ENCODE measurements around the gene RBM4. TPM values are rescaled to one million over a fixed set of nuclear protein-coding genes. Genes with fewer than 3 reads are reported as not detected.

RBM4 gene
- total RNA-seq, 1 experiment from 2014 or later, result 172 TPM

GRCh38 chr11:66692446-66692845 is 53.9 kb downstream of the RBM4 start:
- DNase-seq (ENCODE audit: unreplicated experiment), result no peak
- ChIA-PET POLR2A (interaction anchor here (0.6 to 1.4 kb wide), 5 partner anchors 14 to 148 kb away, joined by 3 to 4 read pairs (median 3); partner anchors contain the start of gene RBM4B), CTCF (interaction anchor here (0.6 to 9.4 kb wide), 5 partner anchors 16 to 152 kb away, joined by 3 to 78 read pairs (median 3); no protein-coding TSS in a partner anchor)
- peaks cover 54% of the 10 kb centered on the region for H3K36me3 Mint-ChIP-seq (ENCODE audit: insufficient read depth, unreplicated experiment)
- no peaks in the 10 kb centered on the region for H3K4me1 Mint-ChIP-seq (ENCODE audit: insufficient read depth, unreplicated experiment)
- intact Hi-C loops (cut with micrococcal nuclease), result loop anchor here (5.0 kb wide), 1 partner anchor 125 kb away; no protein-coding TSS in a partner anchor
- no peak overlapping the region for H3K4me3 Mint-ChIP-seq (ENCODE audit: unreplicated experiment)
- no peaks in the 10 kb centered on the region for H3K27me3 Mint-ChIP-seq (ENCODE audit: insufficient read depth, unreplicated experiment)
- no peak for TF ChIP-seq CTCF (IDR thresholded peaks at IDR 0.05; ENCODE audit: unreplicated experiment)
- no peak overlapping the region for H3K27ac Mint-ChIP-seq (ENCODE audit: low read depth, unreplicated experiment)
- no TSS peak for BruUV-seq (replicated peaks)
- no peaks in the 10 kb centered on the region for H3K9me3 Mint-ChIP-seq (ENCODE audit: unreplicated experiment)

GRCh38 chr11:66692871-66693331 is 54.4 kb downstream of the RBM4 start:
- no peaks in the 10 kb centered on the region for H3K4me1 Mint-ChIP-seq (ENCODE audit: insufficient read depth, unreplicated experiment)
- H3K27me3 Mint-ChIP-seq (ENCODE audit: insufficient read depth, unreplicated experiment), result no peaks in the 10 kb centered on the region
- ChIA-PET POLR2A (interaction anchor here (0.6 to 1.4 kb wide), 5 partner anchors 15 to 148 kb away, joined by 3 to 4 read pairs (median 3); partner anchors contain the start of gene RBM4B), CTCF (interaction anchor here (0.6 to 9.4 kb wide), 6 partner anchors 15 to 151 kb away, joined by 3 to 78 read pairs (median 4); no protein-coding TSS in a partner anchor)
- intact Hi-C loops (cut with micrococcal nuclease), result loop anchor here (5.0 kb wide), 1 partner anchor 124 kb away; no protein-coding TSS in a partner anchor
- peaks cover 54% of the 10 kb centered on the region for H3K36me3 Mint-ChIP-seq (ENCODE audit: insufficient read depth, unreplicated experiment)
- H3K9me3 Mint-ChIP-seq (ENCODE audit: unreplicated experiment), result no peaks in the 10 kb centered on the region
- BruUV-seq (replicated peaks), result TSS peak; percentile 16
- no peak for TF ChIP-seq CTCF (IDR thresholded peaks at IDR 0.05; ENCODE audit: unreplicated experiment)
- no peak overlapping the region for H3K27ac Mint-ChIP-seq (ENCODE audit: low read depth, unreplicated experiment)
- DNase-seq (ENCODE audit: unreplicated experiment), result no peak
- H3K4me3 Mint-ChIP-seq (ENCODE audit: unreplicated experiment), result no peak overlapping the region

- Mint-ChIP-seq H3K36me3 (ENCODE audit: insufficient read depth, unreplicated experiment) (peaks cover 51% of the 10 kb centered on the region), H3K27me3 (ENCODE audit: insufficient read depth, unreplicated experiment) (no peaks in the 10 kb centered on the region), H3K4me3 (ENCODE audit: unreplicated experiment) (no peak overlapping the region), H3K27ac (ENCODE audit: low read depth, unreplicated experiment) (no peak overlapping the region), H3K9me3 (ENCODE audit: unreplicated experiment) (no peaks in the 10 kb centered on the region), H3K4me1 (ENCODE audit: insufficient read depth, unreplicated experiment) (no peaks in the 10 kb centered on the region)
- CTCF ChIA-PET, result interaction anchor here (0.6 to 9.4 kb wide), 14 partner anchors 9 to 659 kb away, joined by 3 to 78 read pairs (median 3); no protein-coding TSS in a partner anchor
- TF ChIP-seq CTCF (IDR thresholded peaks at IDR 0.05; ENCODE audit: unreplicated experiment), result no peak
- no TSS peak for BruUV-seq (replicated peaks)
- no peak for DNase-seq (ENCODE audit: unreplicated experiment)
- intact Hi-C loops (cut with micrococcal nuclease), result loop anchor here (1.0 to 5.0 kb wide), 2 partner anchors 124 to 141 kb away; no protein-coding TSS in a partner anchor
- POLR2A ChIA-PET, result interaction anchor here (1.0 to 1.3 kb wide), 5 partner anchors 15 to 147 kb away, joined by 3 to 4 read pairs (median 4); partner anchors contain the start of gene RBM4B
Observed at GRCh38 chr11:66693356-66694055, 55.0 kb downstream of the RBM4 start.

- BruUV-seq (replicated peaks), result no TSS peak
- ChIA-PET CTCF (interaction anchor here (0.6 to 9.4 kb wide), 12 partner anchors 8 to 658 kb away, joined by 3 to 78 read pairs (median 3); no protein-coding TSS in a partner anchor), POLR2A (interaction anchor here (1.0 to 1.3 kb wide), 3 partner anchors 16 to 140 kb away, joined by 4 read pairs; partner anchors contain the start of gene RBM4B)
- no peak for DNase-seq (ENCODE audit: unreplicated experiment)
- intact Hi-C loops (cut with micrococcal nuclease), result loop anchor here (1.0 to 5.0 kb wide), 2 partner anchors 123 to 140 kb away; no protein-coding TSS in a partner anchor
- Mint-ChIP-seq H3K36me3 (ENCODE audit: insufficient read depth, unreplicated experiment) (peaks cover 53% of the 10 kb centered on the region), H3K27ac (ENCODE audit: low read depth, unreplicated experiment) (no peak overlapping the region), H3K4me3 (ENCODE audit: unreplicated experiment) (no peak overlapping the region), H3K27me3 (ENCODE audit: insufficient read depth, unreplicated experiment) (no peaks in the 10 kb centered on the region), H3K4me1 (ENCODE audit: insufficient read depth, unreplicated experiment) (no peaks in the 10 kb centered on the region), H3K9me3 (ENCODE audit: unreplicated experiment) (no peaks in the 10 kb centered on the region)
- no peak for TF ChIP-seq CTCF (IDR thresholded peaks at IDR 0.05; ENCODE audit: unreplicated experiment)
Observed at GRCh38 chr11:66694056-66694410, 55.5 kb downstream of the RBM4 start.

All from MCF 10A (cell line).